COLO829 (cell line): ENCODE results near the gene GGT5.
A peak's percentile ranks its signal among the peaks of the same experiment; 100 is the strongest.
"Not testable (repeated sequence)": the region's sequence is repeated elsewhere in the genome, so short reads cannot be mapped to it uniquely, and the experiment has no call there.

Experiments
- DNase-seq: peaks from one replicate; pipeline ENCODE4 v3.0.0; 2012; ENCODE audit warnings: low spot score

The GGT5 gene

DNA sequence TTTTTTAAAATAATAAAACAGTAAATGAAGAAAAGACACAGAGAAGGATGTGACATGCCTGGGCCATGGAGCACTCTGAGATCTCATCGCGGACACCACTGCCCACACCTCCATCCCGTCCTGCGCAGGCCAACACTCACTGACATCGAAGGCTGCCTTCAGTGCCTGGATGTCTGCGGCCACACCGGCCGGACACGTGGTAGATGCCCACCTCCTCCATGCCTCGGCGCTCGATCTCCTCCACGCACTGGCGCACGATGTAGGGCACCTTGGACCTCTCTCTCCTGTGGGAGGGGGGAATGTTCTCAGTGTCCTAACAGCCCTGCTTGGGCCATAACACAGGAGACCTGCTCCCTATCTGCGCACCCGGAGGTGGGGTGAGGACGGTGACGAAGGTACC, 18.6 kb upstream of the GGT5 start:
- not testable (repeated sequence) for DNase-seq

DNA sequence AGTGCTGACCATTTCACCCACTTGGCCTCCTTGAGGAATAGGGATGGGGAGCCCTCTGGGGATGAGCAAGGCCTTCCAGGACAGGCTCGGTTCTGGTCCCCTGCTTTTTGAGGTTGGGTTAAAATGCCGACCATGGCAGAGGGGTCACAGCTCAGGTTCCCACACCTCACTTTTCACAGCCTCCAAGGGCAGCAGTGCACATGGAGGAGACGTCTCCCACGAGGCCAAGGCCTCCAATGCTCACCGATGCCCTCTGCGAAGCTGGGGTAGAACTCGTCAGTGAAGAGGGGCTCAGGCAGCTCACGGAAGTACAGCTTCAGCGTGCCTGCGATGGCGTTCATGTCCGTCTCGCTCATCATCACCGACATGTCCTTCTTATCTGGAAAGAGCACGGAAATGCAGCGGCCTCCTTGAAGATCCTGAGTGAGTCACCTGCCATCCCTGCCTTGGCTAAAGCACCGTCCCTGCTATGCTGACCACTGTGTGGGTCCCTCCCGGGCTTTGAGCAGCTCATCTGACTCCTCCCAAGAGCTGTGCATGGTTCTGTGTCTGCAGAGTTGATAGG, 17.4 kb upstream of the GGT5 start:
- not testable (repeated sequence) for DNase-seq

DNA sequence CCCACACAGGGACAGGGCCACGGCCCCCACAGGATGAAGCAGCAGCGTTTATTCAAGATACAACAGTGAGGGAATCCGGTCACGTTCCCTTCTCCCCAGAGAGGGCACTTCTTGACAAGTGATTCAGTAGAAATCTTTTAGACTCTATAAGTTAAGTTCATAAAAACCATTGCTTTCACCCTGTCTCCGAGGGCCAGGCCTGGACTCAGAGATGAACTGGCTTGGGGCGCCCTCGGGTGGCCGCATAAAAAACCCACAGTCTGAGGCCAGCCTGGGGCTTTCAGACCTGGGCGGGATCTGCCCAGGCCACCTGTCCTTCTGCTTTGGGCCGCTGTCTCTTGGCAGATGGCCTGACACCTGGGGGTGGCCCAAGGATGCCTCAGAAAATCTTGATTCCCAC, 14.6 kb upstream of the GGT5 start:
- not testable (repeated sequence) for DNase-seq

DNA sequence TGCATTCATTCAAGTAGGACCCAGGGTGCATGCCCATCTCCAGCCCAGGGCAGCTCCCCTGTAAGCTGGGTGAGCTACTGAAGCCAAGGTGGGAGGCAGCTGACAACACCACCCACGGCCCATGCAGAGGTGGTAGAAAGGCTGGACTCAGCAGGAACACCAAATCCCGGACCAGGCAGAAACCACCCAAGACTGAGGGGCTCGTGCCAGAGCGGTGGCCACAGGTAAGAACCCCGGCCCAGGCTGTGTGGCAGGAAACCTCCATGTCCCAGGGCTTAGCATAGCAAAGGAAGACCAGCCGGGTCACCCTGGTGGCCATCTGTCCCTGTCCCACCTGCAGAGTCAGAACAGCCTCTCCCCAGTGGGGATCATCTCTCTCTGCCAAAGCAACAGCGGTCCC, 11.9 kb upstream of the GGT5 start:
- not testable (repeated sequence) for DNase-seq

DNA sequence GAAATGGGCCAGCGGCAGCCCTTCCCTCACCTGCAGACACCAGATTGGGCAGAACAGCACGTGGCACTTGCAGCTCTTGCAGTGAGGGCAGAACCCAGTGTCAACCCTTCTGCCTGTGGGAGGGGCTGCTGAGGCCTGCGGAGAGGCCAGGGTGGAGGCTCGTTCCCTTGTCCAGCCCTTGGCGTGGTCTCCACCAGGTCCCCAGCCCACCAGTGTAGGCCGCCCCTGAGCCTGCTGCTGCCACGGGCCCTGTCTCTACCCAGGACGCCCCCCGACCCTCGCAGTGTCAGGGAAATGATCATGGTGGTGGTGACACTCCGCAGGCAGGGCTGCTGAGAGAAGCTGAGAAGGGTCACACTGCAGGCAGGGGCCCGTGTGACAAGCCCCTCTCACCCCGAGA, 11.3 kb upstream of the GGT5 start:
- DNase-seq = not testable (repeated sequence)

DNA sequence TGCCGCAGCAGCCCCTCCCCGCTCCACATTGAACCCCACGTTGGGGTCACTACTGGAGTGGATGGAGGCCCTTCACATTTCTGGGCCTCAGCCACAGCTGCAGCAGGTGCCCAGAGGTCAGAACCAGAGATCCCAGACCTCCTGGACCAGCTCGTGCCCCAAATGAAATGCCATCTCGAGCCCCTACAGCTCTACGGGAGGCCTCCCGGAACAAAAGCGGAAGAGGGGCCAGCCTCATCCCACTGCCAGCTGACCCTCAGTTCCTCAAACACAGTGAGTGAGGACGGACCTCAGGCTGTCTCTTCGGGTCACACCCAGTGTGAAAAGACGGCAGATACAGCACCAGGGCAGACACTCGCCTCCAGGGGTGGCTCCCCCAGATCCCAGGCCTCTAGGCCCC, 8.2 kb upstream of the GGT5 start:
- DNase-seq = not testable (repeated sequence)

DNA sequence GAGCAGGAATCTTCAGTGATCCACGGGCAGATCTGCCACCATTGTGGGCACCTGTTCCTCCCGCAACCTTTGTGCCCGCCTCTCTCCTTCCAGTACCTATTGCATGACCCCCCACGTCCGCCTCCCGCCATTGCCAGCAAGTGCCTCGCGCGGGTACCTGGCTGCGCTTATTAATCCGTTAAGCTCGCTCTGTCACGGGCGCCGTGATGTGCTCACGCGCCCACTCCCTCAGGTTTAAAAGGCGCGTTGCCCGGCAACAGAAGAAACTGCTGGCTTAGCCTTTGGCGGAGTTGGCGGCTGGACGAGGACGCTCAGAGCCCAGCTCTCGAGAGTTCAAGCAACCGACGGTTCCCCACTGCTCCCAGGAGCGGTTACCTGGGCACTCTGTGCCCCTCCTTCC, 6.4 kb upstream of the GGT5 start:
- DNase-seq = not testable (repeated sequence)

DNA sequence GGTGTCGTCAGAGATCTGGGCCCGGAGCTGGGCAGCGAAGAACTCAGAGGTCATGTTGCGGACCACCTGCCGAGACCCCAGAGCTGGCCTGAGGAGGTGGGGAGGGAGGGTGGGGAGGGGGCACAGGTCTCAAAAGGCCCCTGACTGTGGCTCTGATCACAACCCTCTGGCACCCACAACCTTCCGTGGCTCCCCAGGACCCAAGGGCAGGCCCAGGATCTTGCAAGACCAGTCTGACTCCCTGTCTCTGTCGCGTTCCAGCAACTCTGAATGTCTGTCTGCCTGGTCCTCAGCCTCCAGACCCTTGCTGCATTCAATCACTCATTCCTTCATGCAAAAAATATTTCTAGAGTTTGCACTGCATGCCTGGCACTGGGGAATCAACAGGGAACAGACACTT, 4.5 kb upstream of the GGT5 start:
- not testable (repeated sequence) for DNase-seq

DNA sequence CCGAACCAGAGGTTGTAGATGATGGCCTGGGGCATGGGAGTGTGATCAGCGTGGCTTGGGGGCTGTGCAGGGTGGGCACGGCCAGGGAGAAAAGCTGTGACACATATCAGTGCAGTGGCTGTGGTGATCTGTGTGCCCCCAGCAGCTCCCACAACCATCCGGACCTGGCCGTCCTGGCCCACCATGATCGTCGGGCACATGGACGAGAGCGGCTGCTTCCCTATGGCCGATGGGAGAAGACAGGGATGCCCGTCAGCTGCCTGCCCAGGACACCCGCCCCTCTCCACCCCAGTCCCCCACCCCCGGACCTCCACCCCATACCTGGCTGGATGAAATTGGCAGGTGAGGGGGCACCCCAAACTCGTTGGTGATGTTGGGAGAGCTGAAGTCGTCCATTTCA, 3.7 kb upstream of the GGT5 start:
- not testable (repeated sequence) for DNase-seq

DNA sequence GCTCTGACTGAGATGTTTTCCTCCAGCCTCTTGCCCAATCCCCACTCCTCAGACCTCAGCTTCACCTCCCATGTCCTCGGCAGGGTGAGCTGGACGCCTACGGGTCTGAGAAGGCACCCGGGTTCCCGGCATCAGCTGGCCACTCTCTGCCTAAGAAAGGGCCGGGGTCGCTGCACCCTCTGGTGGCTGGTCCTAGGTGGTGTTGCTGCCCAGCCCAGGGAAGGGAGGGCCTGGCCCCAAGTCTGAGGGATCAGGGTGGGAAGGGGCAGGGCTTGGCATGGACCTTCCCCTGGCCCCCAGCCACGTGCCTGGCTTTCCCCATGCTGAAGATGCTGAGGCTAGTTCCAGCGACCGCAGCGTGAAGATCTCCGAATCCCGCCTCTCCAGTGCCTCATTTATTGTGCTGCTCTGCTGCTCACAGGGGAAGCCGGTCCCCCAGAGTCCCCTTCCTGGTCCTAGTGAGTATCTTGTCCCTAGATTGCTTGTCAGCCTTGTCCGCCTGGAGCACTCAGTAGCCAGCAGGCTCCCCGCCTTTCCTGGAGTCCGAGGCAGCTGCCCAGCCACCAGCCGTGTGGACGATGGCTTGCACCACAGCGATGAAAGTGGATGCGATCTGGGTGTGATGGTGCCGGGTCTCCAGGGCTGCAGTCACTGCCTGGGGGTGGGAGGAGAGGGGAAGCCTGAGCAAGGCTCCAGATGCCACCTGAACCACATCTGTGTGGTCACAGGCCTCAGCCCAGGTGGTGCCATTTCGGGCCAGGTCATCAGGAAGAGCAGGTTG, 2.9 kb upstream of the GGT5 start:
- peak; percentile 88 for DNase-seq

DNA sequence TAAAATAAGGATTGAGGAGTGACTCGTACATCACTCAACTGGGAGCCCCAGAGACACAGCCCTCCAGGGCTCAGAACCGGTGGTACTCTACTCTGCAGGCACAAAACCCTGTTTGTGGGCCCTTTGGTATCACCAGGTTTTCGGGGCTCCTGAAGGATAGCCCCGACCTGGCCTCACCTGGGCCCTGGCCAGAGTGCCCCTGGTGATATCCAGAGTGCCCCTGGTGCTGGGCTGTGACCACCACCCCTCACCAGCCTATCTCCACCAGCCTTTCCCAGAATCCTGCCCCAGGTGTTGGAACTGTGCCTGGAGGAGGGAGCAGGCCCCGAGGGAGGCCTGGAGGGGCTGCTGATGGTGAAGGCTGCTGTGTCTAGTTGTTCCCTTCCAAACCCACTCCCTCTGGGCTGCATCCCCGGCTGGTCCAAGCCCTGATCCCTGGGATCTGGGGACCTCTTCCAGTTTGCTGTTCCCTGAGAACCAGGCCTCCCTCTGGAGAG, 2.2 kb upstream of the GGT5 start:
- no peak for DNase-seq

DNA sequence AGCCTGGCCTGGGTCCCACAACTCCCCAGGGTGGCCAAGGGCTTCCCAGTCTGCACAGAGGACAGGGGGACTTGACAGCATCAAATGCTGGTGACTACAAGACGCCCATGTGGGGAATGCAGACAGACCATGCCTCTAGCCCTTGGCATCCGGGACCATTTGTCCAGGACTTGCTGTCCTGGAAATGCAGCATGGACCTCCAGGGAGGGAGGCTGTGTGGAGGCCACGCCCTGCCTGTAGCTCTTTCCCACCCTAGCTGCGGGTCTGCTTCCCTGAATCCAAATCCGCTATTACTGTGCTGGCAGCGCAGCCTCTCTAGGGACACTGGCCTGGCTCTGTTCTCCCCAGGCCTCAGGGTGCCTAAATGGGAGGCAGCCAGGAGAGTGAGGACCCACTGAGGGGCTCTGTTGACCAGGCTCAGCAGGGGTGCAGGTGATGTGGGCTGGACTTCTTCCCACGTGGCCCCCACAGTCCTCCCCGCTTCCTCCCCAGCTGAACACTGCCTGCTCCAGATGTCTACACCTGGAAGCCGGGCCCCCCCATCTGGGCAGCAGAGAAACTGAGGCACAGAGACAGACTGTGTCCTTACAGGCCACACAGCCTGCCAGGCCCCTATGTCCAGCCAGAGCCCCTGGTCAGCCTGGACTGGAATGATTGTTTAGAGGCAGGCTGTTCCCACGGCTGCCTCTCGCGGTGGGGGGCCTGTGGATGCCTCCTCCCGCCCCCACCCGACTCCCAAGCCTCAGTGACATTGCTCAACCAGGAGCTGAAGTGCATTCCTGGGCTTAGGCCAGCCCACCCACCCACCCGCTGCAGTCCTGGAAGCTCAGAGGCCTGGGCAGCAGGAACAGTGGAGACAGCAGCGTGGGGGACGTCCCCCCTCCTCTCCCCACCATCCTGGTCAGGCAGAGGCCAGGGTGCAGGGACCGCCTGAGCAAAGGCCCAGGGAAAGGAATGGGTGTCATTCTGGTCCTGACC, 991 bp upstream of the GGT5 start:
- not testable (repeated sequence) for DNase-seq

DNA sequence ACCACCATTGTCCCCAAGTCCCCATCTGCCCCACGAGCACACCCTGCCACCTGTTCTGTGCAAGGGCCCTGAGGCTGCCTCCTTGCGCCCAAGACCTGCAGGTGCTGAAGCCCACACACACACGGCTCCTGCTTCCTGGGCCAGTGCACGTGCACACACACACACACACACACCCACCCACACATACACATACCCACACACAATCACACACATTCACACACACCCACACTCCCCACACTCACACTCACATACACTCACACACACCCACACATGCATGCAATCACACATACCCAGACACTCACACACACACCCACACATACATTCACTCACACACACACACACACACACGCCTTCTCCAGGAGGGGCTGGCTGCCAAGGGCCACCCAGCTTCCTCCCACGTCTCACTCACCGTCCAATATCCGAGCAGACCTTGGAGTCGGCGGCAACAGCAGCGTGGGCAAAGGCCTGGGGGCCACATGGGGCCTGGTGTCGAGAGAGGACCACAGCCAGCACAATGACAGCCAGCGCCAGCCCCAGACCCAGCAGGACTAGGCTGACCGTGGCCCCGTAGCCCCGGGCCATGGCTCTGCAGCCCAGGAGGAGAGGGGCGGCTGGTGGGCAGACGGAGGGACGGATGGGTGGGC, 616 bp downstream of the GGT5 start:
- no peak for DNase-seq

DNA sequence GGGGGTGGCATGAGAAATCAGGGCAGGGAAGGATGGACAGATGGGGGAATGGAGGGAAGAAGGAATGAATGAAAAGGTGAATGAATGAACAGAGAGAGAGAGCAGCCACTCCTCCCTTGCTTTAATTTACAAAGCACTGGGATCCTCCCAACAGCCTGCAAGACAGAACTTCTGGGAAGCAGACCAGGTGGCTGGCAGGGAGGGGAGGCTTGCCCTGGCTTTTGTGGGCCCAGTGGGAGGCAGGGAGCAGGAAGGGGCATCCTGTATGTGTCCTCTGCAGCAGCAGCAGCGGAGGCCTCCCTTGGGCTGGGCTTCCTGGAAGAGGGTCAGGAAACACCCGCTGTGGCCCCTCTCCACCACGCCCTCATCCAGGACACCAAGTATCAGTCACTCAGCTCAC, 1.5 kb downstream of the GGT5 start:
- DNase-seq = not testable (repeated sequence)

DNA sequence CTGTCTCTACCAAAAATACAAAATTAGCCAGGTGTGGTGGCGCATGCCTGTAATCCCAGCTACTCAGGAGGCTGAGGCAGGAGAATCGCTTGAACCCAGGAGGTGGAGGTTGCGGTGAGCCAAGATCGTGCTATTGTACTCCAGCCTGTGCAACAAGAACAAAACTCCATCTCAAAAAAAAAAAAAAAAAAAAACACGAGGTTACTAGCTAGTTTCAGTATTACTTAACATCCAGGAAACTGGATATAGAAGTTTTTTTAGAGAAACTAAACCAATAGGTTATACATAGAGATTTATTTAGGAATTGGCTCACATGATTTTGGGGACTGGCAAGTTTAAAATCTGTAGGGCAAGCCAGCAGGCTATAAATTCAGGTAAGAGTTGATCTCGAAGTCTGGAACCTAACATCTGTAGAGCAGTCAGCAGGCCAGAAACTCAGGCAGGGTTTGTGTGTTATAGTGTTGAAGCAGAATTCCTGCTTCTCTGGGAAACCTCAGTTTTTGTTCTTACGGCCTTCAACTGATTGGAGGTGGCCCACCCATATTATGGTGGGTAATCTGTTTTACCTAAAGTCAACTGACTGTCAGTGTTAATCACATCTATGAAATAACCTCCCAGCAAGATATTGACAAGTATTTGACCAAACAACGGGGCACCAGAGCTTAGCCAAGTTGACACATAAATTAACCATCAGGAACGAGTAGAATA, 3.7 kb downstream of the GGT5 start:
- DNase-seq = not testable (repeated sequence)

DNA sequence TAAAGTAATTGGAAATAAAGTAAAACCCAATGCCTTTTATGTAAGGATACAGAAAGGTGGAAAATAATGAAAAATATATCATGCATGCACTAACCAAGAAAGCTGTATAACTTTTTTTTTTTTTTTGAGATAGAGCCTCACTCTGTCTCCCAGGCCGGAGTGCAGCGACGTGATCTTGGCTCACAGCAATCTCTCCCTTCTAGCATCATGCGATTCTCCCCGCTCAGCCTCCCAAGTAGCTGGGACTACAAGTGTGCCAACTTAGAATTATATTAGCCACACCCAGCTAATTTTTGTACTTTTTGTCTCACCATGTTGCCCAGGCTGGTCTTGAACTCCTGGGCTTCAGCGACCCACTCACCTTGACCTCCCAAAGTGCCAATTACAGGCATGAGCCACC, 4.5 kb downstream of the GGT5 start:
- no peak for DNase-seq

DNA sequence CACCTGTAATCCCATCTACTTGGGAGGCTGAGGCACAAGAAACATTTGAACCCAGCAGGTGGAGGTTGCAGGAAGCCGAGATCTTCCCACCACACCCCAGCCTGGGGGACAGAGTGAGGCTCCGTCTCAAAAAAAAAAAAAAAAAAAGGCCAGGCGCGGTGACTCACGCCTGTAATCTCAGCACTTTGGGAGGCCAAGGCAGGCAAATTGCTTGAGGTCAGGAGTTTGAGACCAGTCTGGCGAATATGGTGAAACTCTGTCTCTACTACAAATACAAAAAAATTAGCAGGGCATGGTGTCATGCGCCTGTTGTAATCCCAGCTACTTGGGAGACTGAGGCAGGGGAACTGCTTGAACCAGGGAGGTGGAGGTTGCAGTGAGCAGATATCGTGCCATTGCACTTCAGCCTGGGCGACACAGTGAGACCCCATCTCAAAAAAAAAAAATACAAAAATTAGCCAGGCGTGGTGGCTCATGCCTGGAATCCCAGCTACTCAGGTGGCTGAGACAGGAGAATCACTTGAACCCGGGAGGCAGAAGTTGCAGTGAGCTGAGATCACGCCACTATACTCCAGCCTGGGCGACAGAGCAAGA, 6.7 kb downstream of the GGT5 start:
- DNase-seq = not testable (repeated sequence)

DNA sequence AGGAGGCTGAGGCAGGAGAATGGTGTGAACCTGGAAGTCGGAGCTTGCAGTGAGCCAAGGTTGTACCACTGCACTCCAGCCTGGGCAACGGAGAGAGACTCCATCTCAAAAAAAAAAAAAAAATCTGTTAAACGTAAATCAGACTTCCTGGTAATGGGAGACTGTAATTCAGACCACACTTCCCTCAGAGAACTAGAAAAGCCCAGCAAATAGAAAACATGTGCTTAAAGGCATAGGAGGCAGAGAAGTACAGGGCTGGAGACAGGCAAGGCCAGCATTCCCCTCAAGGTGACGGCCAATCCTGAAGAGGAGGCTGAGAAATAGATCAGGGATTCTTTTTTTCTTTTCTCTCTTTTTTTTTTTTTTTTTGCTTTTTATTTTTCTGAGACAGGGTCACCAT, 8.2 kb downstream of the GGT5 start:
- no peak for DNase-seq

DNA sequence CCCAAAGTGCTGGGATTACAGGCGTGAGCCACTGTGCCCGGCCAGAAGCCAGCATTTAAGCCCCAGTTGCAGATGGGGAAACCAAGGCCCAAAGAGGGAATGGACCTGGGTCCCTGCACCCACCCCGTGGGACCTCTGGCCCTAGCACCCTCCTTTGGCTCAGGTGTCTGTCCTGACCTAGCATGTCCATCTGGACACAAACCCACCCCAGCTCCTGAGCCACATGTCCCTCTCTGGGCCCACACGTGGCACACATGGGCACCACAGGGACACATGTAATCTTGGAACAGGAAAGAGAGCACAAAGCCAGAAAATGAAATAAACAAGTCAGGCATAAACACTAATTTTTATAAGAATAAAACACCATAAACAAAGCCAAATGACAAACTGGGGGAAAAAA, 9.6 kb downstream of the GGT5 start:
- DNase-seq = no peak

DNA sequence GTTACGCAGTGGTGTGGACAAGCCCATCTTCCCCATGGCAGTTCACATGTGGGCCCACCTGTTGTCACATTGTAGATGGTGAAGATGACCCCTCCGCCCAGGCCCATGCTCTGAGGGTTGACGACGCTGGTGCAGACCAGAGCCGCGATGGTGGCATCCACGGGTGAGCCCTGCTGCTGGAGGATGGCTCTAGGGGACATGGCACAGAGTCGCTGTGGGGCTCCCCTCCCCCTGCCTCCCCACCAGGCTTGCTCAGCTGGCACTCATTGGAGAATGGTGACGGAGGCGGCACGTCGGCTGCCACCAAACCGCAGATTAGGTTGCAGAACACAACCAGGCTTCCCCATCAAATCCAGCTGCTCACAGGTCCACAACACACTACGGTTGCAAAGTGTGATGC, 11.1 kb downstream of the GGT5 start:
- DNase-seq = no peak

DNA sequence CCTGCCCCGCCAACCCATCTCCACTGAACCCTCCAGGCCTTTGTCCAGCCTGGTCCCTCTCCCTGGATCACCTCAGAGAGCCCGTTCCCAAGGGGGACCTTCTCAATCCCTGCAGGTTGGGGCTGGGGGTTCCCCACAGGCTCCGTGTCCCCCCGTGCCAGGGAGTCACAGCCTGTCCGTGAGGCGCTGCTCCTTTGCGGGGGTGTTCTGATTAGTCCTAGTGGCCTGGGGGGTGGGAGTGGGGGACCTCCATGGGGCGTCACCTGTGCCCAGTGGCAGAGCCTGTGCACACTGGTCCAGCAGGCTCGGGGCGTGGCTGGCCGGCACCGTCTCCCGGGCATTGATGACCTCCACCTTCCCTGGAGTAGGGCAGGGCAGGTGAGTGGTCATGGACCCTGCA, 11.6 kb downstream of the GGT5 start:
- no peak for DNase-seq
